Measurements from ENCODE around the gene EFNA1. TPM values are rescaled to one million over a fixed set of nuclear protein-coding genes. Genes with fewer than 3 reads are reported as not detected.

Gene EFNA1
- total and polyA plus RNA-seq, 2 of the 13 experiments (the other 11 are each of a cell fraction or from before 2014, with no cell fraction given) = 81.8 to 874 TPM

- TF ChIP-seq, protein P1, sequence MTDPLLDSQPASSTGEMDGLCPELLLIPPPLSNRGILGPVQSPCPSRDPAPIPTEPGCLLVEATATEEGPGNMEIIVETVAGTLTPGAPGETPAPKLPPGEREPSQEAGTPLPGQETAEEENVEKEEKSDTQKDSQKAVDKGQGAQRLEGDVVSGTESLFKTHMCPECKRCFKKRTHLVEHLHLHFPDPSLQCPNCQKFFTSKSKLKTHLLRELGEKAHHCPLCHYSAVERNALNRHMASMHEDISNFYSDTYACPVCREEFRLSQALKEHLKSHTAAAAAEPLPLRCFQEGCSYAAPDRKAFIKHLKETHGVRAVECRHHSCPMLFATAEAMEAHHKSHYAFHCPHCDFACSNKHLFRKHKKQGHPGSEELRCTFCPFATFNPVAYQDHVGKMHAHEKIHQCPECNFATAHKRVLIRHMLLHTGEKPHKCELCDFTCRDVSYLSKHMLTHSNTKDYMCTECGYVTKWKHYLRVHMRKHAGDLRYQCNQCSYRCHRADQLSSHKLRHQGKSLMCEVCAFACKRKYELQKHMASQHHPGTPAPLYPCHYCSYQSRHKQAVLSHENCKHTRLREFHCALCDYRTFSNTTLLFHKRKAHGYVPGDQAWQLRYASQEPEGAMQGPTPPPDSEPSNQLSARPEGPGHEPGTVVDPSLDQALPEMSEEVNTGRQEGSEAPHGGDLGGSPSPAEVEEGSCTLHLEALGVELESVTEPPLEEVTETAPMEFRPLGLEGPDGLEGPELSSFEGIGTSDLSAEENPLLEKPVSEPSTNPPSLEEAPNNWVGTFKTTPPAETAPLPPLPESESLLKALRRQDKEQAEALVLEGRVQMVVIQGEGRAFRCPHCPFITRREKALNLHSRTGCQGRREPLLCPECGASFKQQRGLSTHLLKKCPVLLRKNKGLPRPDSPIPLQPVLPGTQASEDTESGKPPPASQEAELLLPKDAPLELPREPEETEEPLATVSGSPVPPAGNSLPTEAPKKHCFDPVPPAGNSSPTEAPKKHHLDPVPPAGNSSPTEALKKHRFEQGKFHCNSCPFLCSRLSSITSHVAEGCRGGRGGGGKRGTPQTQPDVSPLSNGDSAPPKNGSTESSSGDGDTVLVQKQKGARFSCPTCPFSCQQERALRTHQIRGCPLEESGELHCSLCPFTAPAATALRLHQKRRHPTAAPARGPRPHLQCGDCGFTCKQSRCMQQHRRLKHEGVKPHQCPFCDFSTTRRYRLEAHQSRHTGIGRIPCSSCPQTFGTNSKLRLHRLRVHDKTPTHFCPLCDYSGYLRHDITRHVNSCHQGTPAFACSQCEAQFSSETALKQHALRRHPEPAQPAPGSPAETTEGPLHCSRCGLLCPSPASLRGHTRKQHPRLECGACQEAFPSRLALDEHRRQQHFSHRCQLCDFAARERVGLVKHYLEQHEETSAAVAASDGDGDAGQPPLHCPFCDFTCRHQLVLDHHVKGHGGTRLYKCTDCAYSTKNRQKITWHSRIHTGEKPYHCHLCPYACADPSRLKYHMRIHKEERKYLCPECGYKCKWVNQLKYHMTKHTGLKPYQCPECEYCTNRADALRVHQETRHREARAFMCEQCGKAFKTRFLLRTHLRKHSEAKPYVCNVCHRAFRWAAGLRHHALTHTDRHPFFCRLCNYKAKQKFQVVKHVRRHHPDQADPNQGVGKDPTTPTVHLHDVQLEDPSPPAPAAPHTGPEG (CRISPR knock-in tag; IDR thresholded peaks at IDR 0.05) = no peak
- TF ChIP-seq EEA1 (CRISPR knock-in tag; IDR thresholded peaks at IDR 0.05; ENCODE audit: borderline replicate concordance) (peak; percentile 75; the same call in 1 of the 2 replicates), ZKSCAN1 (IDR thresholded peaks at IDR 0.05; ENCODE audit: low read length) (no peak), SAFB2 (CRISPR knock-in tag; IDR thresholded peaks at IDR 0.05; ENCODE audit: borderline replicate concordance, low read depth) (no peak), MIER2 (CRISPR knock-in tag; IDR thresholded peaks at IDR 0.05) (peak; percentile 51; the same call in 1 of the 2 replicates), ZEB1 (IDR thresholded peaks at IDR 0.05; ENCODE audit: insufficient replicate concordance, low read depth) (no peak), ZMAT3 (CRISPR knock-in tag; conservative IDR thresholded peaks at IDR 0.05) (no peak; the same call in 1 of the 2 replicates), ZBTB38 (CRISPR knock-in tag; IDR thresholded peaks at IDR 0.05) (no peak), MEIS2 (CRISPR knock-in tag; IDR thresholded peaks at IDR 0.05) (0 out of 2 replicates have a peak, but pooled peaks have one; percentile 42), PCBP2 (optimal IDR thresholded peaks at IDR 0.05; ENCODE audit: low read depth, low read length, poor library complexity, severe bottlenecking) (peak; percentile 62), ZNF691 (CRISPR knock-in tag; IDR thresholded peaks at IDR 0.05; ENCODE audit: borderline replicate concordance, low read depth) (no peak), DBP (CRISPR knock-in tag; IDR thresholded peaks at IDR 0.05; ENCODE audit: not compliant biosample characterization) (no peak), HIVEP1 (CRISPR knock-in tag; IDR thresholded peaks at IDR 0.05) (peak; percentile 52; the same call in 1 of the 2 replicates), CEBPG (CRISPR knock-in tag; IDR thresholded peaks at IDR 0.05) (no peak; the same call in 1 of the 2 replicates), ZNF282 (IDR thresholded peaks at IDR 0.05; ENCODE audit: partially characterized antibody) (no peak), POLR2AphosphoS2 (IDR thresholded peaks at IDR 0.05; ENCODE audit: low read depth, low read length) (no peak), ATF1 (CRISPR knock-in tag; IDR thresholded peaks at IDR 0.05) (peak; percentile 62; the same call in 1 of the 2 replicates)
- TF ChIP-seq, protein P2, sequence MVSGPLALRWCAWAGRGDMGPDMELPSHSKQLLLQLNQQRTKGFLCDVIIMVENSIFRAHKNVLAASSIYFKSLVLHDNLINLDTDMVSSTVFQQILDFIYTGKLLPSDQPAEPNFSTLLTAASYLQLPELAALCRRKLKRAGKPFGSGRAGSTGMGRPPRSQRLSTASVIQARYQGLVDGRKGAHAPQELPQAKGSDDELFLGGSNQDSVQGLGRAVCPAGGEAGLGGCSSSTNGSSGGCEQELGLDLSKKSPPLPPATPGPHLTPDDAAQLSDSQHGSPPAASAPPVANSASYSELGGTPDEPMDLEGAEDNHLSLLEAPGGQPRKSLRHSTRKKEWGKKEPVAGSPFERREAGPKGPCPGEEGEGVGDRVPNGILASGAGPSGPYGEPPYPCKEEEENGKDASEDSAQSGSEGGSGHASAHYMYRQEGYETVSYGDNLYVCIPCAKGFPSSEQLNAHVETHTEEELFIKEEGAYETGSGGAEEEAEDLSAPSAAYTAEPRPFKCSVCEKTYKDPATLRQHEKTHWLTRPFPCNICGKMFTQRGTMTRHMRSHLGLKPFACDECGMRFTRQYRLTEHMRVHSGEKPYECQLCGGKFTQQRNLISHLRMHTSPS (CRISPR knock-in tag; IDR thresholded peaks at IDR 0.05; ENCODE audit: low read depth) = 0 out of 2 replicates have a peak, but pooled peaks have one; percentile 62
- TF ChIP-seq, protein P3, sequence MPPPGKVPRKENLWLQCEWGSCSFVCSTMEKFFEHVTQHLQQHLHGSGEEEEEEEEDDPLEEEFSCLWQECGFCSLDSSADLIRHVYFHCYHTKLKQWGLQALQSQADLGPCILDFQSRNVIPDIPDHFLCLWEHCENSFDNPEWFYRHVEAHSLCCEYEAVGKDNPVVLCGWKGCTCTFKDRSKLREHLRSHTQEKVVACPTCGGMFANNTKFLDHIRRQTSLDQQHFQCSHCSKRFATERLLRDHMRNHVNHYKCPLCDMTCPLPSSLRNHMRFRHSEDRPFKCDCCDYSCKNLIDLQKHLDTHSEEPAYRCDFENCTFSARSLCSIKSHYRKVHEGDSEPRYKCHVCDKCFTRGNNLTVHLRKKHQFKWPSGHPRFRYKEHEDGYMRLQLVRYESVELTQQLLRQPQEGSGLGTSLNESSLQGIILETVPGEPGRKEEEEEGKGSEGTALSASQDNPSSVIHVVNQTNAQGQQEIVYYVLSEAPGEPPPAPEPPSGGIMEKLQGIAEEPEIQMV (CRISPR knock-in tag; IDR thresholded peaks at IDR 0.05; ENCODE audit: low read depth) = no peak
Measured at GRCh38 chr1:155139895-155140629, 12.4 kb downstream of the EFNA1 start, which contains the start of gene DPM3 (continued).

Measured in HepG2 (cell line).